Peyer's patch (tissue), 4 donors: ENCODE results near the gene CTBP2. TPM values are rescaled to one million over a fixed set of nuclear protein-coding genes. Genes with fewer than 3 reads are reported as not detected.

Experiments used
- DNase-seq, 3 donors: peaks; one replicate each; pipeline ENCODE4 v3.0.0-alpha.2; 2017 to 2019
- H3K27ac ChIP-seq, 4 donors: fragments of 200-600 bp; sonication (generic); one replicate each; pipeline ENCODE4 v1.5.1; 2016 to 2019
- H3K27me3 ChIP-seq, 2 donors: fragments of 200-600 bp; sonication (generic); one replicate each; pipeline ENCODE4 v1.5.1; 2019
- H3K36me3 ChIP-seq, 3 donors: fragments of 200-600 bp; sonication (generic); one replicate each; pipeline ENCODE4 v1.5.1; 2016 to 2019
- H3K4me1 ChIP-seq, 4 donors: fragments of 200-600 bp; sonication (generic); one replicate each; pipeline ENCODE4 v1.5.1; 2016 to 2019
- H3K4me3 ChIP-seq, 4 donors: fragments of 200-600 bp; sonication (generic); 1 replicate in 3 of 4; 2 replicates in 1 of 4; pipeline ENCODE4 v1.5.1; 2016 to 2019; ENCODE audit warnings: mild to moderate bottlenecking in 1 of 4
- H3K9me3 ChIP-seq, 4 donors: fragments of 200-600 bp; sonication (generic); one replicate each; pipeline ENCODE4 v1.5.1; 2016 to 2019; ENCODE audit warnings: mild to moderate bottlenecking in 1 of 4
- POLR2A ChIP-seq, 2 donors: fragments of 450-650 bp; IDR thresholded peaks; one replicate each; pipeline ENCODE4 v1.5.1; 2017; ENCODE audit warnings: antibody characterized with exemption in 2 of 2, mild to moderate bottlenecking in 2 of 2, moderate library complexity in 2 of 2
- total RNA-seq, 4 donors: library from RNA; depleted of rRNA; stranded (reverse); fragments of >200 nt; gene quantifications; one replicate each; pipeline ENCODE4 v1.1.0, GENCODE V29; 2016
- TF ChIP-seq, protein P1 (sequence below), 6 experiments: fragments of 450-650 bp in 4 of 6; fragments of 200-600 bp in 2 of 6; sonication (generic) in 1 of 6; IDR thresholded peaks; one replicate each; pipeline ENCODE4 v1.5.1; 2017 to 2019; ENCODE audit warnings: antibody characterized with exemption in 6 of 6, mild to moderate bottlenecking in 3 of 6, moderate library complexity in 1 of 6

The CTBP2 gene
- total RNA-seq, 4 donors from 2014 or later: 53.6 to 83.8 (median 64.7) TPM

DNA sequence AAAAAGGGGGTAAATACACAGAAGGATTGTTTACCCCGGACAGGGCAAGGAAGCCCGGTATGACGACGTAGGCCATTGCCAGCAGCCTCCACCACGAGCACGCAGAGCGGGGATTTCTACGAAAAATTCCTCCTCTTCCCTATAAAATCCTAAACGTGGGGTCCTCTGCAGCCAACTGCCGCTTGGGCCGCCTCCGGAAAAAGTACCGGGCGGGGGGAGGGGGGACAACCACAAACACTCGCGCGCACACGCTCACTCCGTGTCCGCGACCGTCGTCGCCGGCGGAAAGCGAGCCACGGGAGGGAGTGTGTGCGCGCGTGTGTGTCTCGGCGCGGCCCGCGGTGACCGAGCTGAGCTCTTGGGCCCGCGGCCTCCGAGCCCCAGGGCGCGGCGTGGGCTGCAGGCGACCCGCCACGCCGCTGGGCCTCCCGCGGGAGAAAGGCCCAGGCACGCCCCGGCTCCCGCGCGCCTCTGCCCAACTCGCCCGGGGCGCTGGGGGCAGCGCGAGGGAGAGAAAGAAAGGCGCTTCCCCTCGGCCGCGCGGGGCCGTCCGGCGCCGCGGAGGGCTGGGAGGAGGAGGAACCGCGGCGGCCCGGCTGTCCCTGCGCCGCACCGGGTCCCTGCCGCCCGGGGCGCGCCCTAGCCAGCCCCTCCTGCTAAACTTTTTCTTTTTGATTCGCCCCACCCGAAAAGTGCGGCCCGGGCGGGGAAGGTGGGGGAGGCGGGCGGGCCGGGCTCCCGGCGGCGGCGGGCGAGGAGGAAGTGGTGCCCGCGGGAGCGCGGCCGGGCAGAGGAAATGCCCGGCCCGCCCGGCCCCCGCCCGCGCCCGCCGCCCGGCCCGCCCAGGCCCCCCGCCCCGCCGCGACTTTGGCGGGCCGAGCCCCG lies 1.5 kb downstream of the CTBP2 start:
- H3K36me3 ChIP-seq: no peaks in the 10 kb centered on the region
- peak overlapping the region; percentile 76 to 99 (median 94) for H3K27ac ChIP-seq
- TF ChIP-seq, protein P1, sequence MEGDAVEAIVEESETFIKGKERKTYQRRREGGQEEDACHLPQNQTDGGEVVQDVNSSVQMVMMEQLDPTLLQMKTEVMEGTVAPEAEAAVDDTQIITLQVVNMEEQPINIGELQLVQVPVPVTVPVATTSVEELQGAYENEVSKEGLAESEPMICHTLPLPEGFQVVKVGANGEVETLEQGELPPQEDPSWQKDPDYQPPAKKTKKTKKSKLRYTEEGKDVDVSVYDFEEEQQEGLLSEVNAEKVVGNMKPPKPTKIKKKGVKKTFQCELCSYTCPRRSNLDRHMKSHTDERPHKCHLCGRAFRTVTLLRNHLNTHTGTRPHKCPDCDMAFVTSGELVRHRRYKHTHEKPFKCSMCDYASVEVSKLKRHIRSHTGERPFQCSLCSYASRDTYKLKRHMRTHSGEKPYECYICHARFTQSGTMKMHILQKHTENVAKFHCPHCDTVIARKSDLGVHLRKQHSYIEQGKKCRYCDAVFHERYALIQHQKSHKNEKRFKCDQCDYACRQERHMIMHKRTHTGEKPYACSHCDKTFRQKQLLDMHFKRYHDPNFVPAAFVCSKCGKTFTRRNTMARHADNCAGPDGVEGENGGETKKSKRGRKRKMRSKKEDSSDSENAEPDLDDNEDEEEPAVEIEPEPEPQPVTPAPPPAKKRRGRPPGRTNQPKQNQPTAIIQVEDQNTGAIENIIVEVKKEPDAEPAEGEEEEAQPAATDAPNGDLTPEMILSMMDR (IDR thresholded peaks at IDR 0.05): no peak
- TF ChIP-seq POLR2A (IDR thresholded peaks at IDR 0.05): peak; percentile 59 to 69
- H3K27me3 ChIP-seq: no peaks in the 10 kb centered on the region
- H3K4me3 ChIP-seq: peak overlapping the region; percentile 58 to 91 (median 68)
- DNase-seq: peak in 2 of 3 donors; percentile 63 to 79
- H3K9me3 ChIP-seq: no peaks in the 10 kb centered on the region
- H3K4me1 ChIP-seq: peaks cover 3 to 47% (median 10%) of the 10 kb centered on the region in 4 donors

DNA sequence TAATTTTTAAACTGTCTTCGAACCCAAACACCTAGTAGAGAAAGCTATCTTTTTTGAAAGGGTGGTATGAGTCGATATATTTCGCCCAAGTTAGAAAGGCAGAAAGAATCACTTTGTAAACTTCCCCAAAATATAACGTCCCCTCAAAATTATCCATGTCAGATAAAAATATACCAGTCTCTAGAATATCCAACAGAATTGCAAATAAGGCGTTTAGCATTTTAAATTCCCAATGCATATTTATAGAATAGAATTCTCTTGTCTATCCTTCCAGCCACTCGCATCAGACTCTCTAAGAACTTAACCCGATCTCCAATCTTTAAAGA lies 2.1 kb downstream of the CTBP2 start:
- peaks cover 3 to 53% (median 12%) of the 10 kb centered on the region in 4 donors for H3K4me1 ChIP-seq
- DNase-seq: no peak

DNA sequence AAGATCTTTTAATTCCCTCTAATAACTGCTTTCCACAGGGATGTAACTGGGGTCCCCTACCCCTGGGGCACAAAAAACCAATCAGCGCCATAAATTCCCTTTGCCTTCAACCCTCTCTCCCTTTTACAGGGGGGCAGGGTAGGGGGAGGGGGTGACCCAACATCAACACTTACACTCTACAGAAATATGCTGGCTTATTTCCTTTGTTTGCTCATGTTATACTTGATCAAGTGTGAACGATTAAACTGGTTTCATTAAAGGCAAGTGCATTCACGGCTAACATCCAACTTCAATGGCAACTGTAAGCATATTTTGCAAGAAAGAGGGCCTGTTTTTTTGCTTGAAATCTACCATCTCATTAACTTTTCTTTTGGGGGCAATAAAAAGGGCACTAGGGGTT lies 2.9 kb downstream of the CTBP2 start:
- DNase-seq: peak in 2 of 3 donors; percentile 22 to 23
- TF ChIP-seq POLR2A (IDR thresholded peaks at IDR 0.05): no peak
- TF ChIP-seq, protein P1 (IDR thresholded peaks at IDR 0.05): no peak
- Histone ChIP-seq H3K27ac (peak overlapping the region in 3 of 4 donors; percentile 89 to 99 (median 98)), H3K27me3 (no peaks in the 10 kb centered on the region), H3K9me3 (no peaks in the 10 kb centered on the region), H3K4me3 (peak overlapping the region in 2 of 4 donors; percentile 77 to 91), H3K36me3 (no peaks in the 10 kb centered on the region), H3K4me1 (peaks cover 5 to 58% (median 14%) of the 10 kb centered on the region in 4 donors)

More for the DNA sequence above, 2.1 kb downstream of the CTBP2 start:
- H3K4me3 ChIP-seq: peak overlapping the region; percentile 58 to 91 (median 68)
- H3K36me3 ChIP-seq: no peaks in the 10 kb centered on the region
- TF ChIP-seq, protein P1 (IDR thresholded peaks at IDR 0.05): no peak
- no peak for TF ChIP-seq POLR2A (IDR thresholded peaks at IDR 0.05)
- H3K9me3 ChIP-seq: no peaks in the 10 kb centered on the region
- no peaks in the 10 kb centered on the region for H3K27me3 ChIP-seq
- H3K27ac ChIP-seq: peak overlapping the region in 3 of 4 donors; percentile 89 to 99 (median 98)

DNA sequence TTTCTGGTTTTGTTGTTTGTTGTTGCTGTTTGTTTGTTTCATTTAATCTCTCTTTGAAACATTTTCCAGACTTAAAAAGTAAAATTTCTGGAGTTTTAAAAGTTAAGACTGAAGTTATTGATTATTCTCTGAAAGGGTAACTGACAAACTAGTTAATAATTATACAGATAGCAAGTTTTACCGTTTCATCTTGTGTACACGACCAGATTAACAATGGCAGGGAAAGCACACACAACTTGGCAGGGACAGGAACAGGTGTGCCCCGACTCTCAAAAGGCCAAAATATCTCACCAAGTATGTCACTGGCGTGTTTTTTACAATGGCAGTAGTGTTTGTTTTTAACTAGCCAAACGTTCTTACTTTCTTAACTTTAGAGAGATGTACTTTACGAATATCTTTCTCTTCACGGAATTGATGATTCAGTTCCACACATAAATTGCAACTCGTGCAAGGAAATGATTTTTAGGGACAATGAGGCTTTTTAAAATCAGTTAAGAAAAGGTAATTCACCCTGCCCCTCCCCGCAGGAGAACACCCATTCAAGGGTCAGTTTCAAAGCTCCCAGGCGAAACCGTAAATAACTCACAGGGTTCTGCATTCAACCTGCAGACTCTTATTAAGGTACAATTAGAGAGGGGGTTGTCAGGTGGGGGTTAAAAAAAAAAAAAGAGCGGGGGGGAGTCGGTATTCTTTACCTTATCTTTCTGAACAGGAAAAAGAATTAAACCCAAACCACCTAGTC lies 3.5 kb downstream of the CTBP2 start:
- Histone ChIP-seq H3K36me3 (no peaks in the 10 kb centered on the region), H3K9me3 (no peaks in the 10 kb centered on the region), H3K4me3 (peak overlapping the region in 2 of 4 donors; percentile 77 to 91), H3K27ac (peak overlapping the region in 3 of 4 donors; percentile 89 to 99 (median 98)), H3K4me1 (peaks cover 5 to 58% (median 14%) of the 10 kb centered on the region in 4 donors), H3K27me3 (no peaks in the 10 kb centered on the region)
- TF ChIP-seq, protein P1 (IDR thresholded peaks at IDR 0.05): no peak
- TF ChIP-seq POLR2A (IDR thresholded peaks at IDR 0.05): peak in 1 of 2 donors; percentile 49
- DNase-seq: peak in 2 of 3 donors; percentile 46 to 57

DNA sequence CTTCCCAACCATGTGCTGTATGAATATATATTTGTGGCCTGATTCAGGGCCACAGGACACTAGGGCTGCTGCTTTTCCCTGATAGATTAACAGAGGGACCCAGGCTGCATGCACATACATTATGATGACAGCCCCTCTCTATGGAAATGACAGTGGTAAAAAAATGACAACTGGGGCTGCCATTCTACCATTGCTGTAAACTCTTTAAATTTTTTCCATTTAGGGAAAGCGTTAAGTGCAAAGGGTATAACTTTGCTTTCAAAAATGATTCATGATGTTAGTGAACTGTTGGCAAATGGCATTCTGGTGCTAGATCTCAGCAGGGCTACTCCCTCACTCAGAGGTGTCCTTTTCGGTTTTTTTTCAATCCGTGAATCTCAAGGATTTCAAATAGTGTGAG lies 4.2 kb downstream of the CTBP2 start:
- DNase-seq: peak in 2 of 3 donors; percentile 1 to 19
- TF ChIP-seq, protein P1 (IDR thresholded peaks at IDR 0.05): no peak
- no peak for TF ChIP-seq POLR2A (IDR thresholded peaks at IDR 0.05)
- Histone ChIP-seq H3K27me3 (no peaks in the 10 kb centered on the region), H3K27ac (peak overlapping the region in 3 of 4 donors; percentile 89 to 99 (median 98)), H3K36me3 (no peaks in the 10 kb centered on the region), H3K4me3 (no peak overlapping the region), H3K4me1 (peaks cover 5 to 63% (median 14%) of the 10 kb centered on the region in 4 donors), H3K9me3 (peaks cover 0 to 4% (median 0%) of the 10 kb centered on the region in 4 donors)
